ENCODE data around the gene REG4.

Gene REG4

GRCh38 chr1:119797606-119798005 lies 13.7 kb downstream of the REG4 start:
- Histone ChIP-seq H3F3A (ENCODE audit: control insufficient read depth, insufficient read depth) (no peaks in the 10 kb centered on the region), H3K27me3 (ENCODE audit: control insufficient read depth, low read length) (no peaks in the 10 kb centered on the region), H3K27ac (ENCODE audit: low read depth, low read length) (no peak overlapping the region), H3K9me3 (ENCODE audit: control insufficient read depth, insufficient read depth, low read length) (no peaks in the 10 kb centered on the region), H3K36me3 (ENCODE audit: control insufficient read depth, low read length) (no peaks in the 10 kb centered on the region), H4K20me1 (ENCODE audit: control insufficient read depth, insufficient read depth, low read depth, low read length) (no peaks in the 10 kb centered on the region), H3K9me2 (replicated peaks; ENCODE audit: control insufficient read depth, low read length) (no peaks in the 10 kb centered on the region), H3K4me3 (ENCODE audit: low read length) (no peak overlapping the region), H3K4me1 (ENCODE audit: control insufficient read depth, low read length) (no peaks in the 10 kb centered on the region), H3K79me2 (ENCODE audit: control insufficient read depth, low read length) (no peaks in the 10 kb centered on the region), H3K4me2 (ENCODE audit: low read length) (no peak overlapping the region)
- no peak for TF ChIP-seq EZH2phosphoT487 (IDR thresholded peaks at IDR 0.05; ENCODE audit: borderline replicate concordance, low read length)
- TF ChIP-seq CTCF (IDR thresholded peaks at IDR 0.05; ENCODE audit: low read depth, low read length, poor library complexity, severe bottlenecking) = no peak

GRCh38 chr1:119797162-119797561 lies 14.1 kb downstream of the REG4 start:
- Histone ChIP-seq H3K4me2 (ENCODE audit: low read length) (no peak overlapping the region), H3K9me2 (replicated peaks; ENCODE audit: control insufficient read depth, low read length) (no peaks in the 10 kb centered on the region), H3K27me3 (ENCODE audit: control insufficient read depth, low read length) (no peaks in the 10 kb centered on the region), H3K79me2 (ENCODE audit: control insufficient read depth, low read length) (no peaks in the 10 kb centered on the region), H3F3A (ENCODE audit: control insufficient read depth, insufficient read depth) (no peaks in the 10 kb centered on the region), H3K27ac (ENCODE audit: low read depth, low read length) (no peak overlapping the region), H3K4me3 (ENCODE audit: low read length) (no peak overlapping the region), H4K20me1 (ENCODE audit: control insufficient read depth, insufficient read depth, low read depth, low read length) (no peaks in the 10 kb centered on the region), H3K36me3 (ENCODE audit: control insufficient read depth, low read length) (no peaks in the 10 kb centered on the region), H3K9me3 (ENCODE audit: control insufficient read depth, insufficient read depth, low read length) (no peaks in the 10 kb centered on the region), H3K4me1 (ENCODE audit: control insufficient read depth, low read length) (no peaks in the 10 kb centered on the region)
- TF ChIP-seq EZH2phosphoT487 (IDR thresholded peaks at IDR 0.05; ENCODE audit: borderline replicate concordance, low read length) = no peak
- no peak for TF ChIP-seq CTCF (IDR thresholded peaks at IDR 0.05; ENCODE audit: low read depth, low read length, poor library complexity, severe bottlenecking)

GRCh38 chr1:119795261-119796200 lies 15.7 kb downstream of the REG4 start:
- H3K9me3 ChIP-seq (ENCODE audit: control insufficient read depth, insufficient read depth, low read length) = no peaks in the 10 kb centered on the region
- no peaks in the 10 kb centered on the region for H3K36me3 ChIP-seq (ENCODE audit: control insufficient read depth, low read length)
- H3K27ac ChIP-seq (ENCODE audit: low read depth, low read length) = no peak overlapping the region
- TF ChIP-seq EZH2phosphoT487 (IDR thresholded peaks at IDR 0.05; ENCODE audit: borderline replicate concordance, low read length) = no peak
- no peak for TF ChIP-seq CTCF (IDR thresholded peaks at IDR 0.05; ENCODE audit: low read depth, low read length, poor library complexity, severe bottlenecking)
- H3K9me2 ChIP-seq (replicated peaks; ENCODE audit: control insufficient read depth, low read length) = no peaks in the 10 kb centered on the region
- H4K20me1 ChIP-seq (ENCODE audit: control insufficient read depth, insufficient read depth, low read depth, low read length) = no peaks in the 10 kb centered on the region
- H3K27me3 ChIP-seq (ENCODE audit: control insufficient read depth, low read length) = no peaks in the 10 kb centered on the region; the same call in 1 of the 2 replicates
- no peaks in the 10 kb centered on the region for H3K79me2 ChIP-seq (ENCODE audit: control insufficient read depth, low read length)
- no peaks in the 10 kb centered on the region for H3K4me1 ChIP-seq (ENCODE audit: control insufficient read depth, low read length)
- H3K4me2 ChIP-seq (ENCODE audit: low read length) = no peak overlapping the region
- H3K4me3 ChIP-seq (ENCODE audit: low read length) = no peak overlapping the region
- H3F3A ChIP-seq (ENCODE audit: control insufficient read depth, insufficient read depth) = no peaks in the 10 kb centered on the region
